Measurements from ENCODE around the gene MED7.

- TF ChIP-seq POLR2AphosphoS5 (IDR thresholded peaks at IDR 0.05; ENCODE audit: low read depth, low read length) (no peak), POLR2AphosphoS2 (IDR thresholded peaks at IDR 0.05; ENCODE audit: low read depth, low read length) (no peak), ZNF17 (CRISPR knock-in tag; IDR thresholded peaks at IDR 0.05) (no peak)
These were observed 17.3 kb upstream of the MED7 start for GRCh38 chr5:157160001-157160400.
